DND-41 (cell line): Measurements from ENCODE around the gene CYP19A1.

Experiments
- CTCF ChIP-seq: IDR thresholded peaks from 2 replicates; pipeline ENCODE4 v1.5.1; 2012; ENCODE audit warnings: borderline replicate concordance, low read length, moderate library complexity, mild to moderate bottlenecking; ENCODE audit not compliant: poor library complexity, severe bottlenecking; ENCODE audit errors: extremely low read depth
- EZH2 ChIP-seq: IDR thresholded peaks from 3 replicates; pipeline ENCODE4 v1.6.1; 2012; ENCODE audit warnings: borderline replicate concordance, low read depth, mild to moderate bottlenecking, moderate library complexity, low read length, inconsistent platforms; ENCODE audit not compliant: severe bottlenecking

GRCh38 chr15:51343466-51343865 is 5.1 kb upstream of the CYP19A1 start:
- TF ChIP-seq CTCF = no peak
- TF ChIP-seq EZH2 = no peak
